Left lung (tissue), 10 donors: ENCODE results near the gene RPS6KA3. TPM values are rescaled to one million over a fixed set of nuclear protein-coding genes. Genes with fewer than 3 reads are reported as not detected.

ENCODE experiments used
- ATAC-seq: fragments of 200-7000 bp; cut with Tn5 transposase; one replicate; pipeline ENCODE4 v1.9.1; 2020; ENCODE audit warnings: moderate library complexity
- DNase-seq, 4 donors: peaks; one replicate each; pipeline ENCODE4 v3.0.0-alpha.2; 2013 to 2020
- H3K27ac ChIP-seq, 2 donors: fragments of 200-600 bp; sonication (generic) in 1 of 2; one replicate each; pipeline versions ENCODE4 v1.5.0 to v1.8.0; 2020 to 2021
- H3K27me3 ChIP-seq, 2 donors: fragments of 200-600 bp; sonication (generic) in 1 of 2; one replicate each; pipeline versions ENCODE4 v1.5.0 to v1.8.0; 2020 to 2021
- H3K36me3 ChIP-seq, 2 donors: fragments of 200-600 bp; sonication (generic) in 1 of 2; one replicate each; pipeline versions ENCODE4 v1.5.0 to v1.8.0; 2020 to 2021
- H3K4me1 ChIP-seq, 2 donors: fragments of 200-600 bp; one replicate each; pipeline ENCODE4 v1.8.0; 2021
- H3K4me3 ChIP-seq, 2 donors: fragments of 200-600 bp; sonication (generic) in 1 of 2; one replicate each; pipeline versions ENCODE4 v1.5.0 to v1.8.0; 2020 to 2021; ENCODE audit warnings: mild to moderate bottlenecking in 1 of 2
- H3K9me3 ChIP-seq, 2 donors: fragments of 200-600 bp; sonication (generic) in 1 of 2; one replicate each; pipeline versions ENCODE4 v1.5.0 to v1.8.0; 2020 to 2021
- CTCF ChIP-seq, 2 donors: fragments of 200-600 bp; sonication (generic) in 1 of 2; IDR thresholded peaks; one replicate each; pipeline versions ENCODE4 v1.5.0 to v1.8.0; 2021; ENCODE audit warnings: antibody characterized with exemption in 2 of 2
- intact Hi-C, 2 donors: fragments of 100-400 bp; cut with DNase I; formaldehyde crosslinking; loops; one replicate each; pipeline versions ENCODE4 v1.11.2 to v1.14.2; 2022
- polyA plus RNA-seq, 6 donors: library from polyadenylated mRNA; unstranded; fragments of 120-200 nt; gene quantifications; one replicate each; pipeline ENCODE4 v1.2.1, GENCODE V29; 2013; ENCODE audit not compliant: insufficient read length in 6 of 6
- total RNA-seq, 2 donors: library from RNA; stranded (reverse); fragmentation: NEBNext Ultra II Directional; extraction: Animal tissue kit (Norgen Biotek cat#: 25700); gene quantifications; one replicate each; pipeline ENCODE4 v1.2.1, GENCODE V29; 2021
- donor health status: DM: no; HTN: yes; CAD: no.
- donor health status: DM: no; HTN: no; CAD: no.

RPS6KA3 gene
- total and polyA plus RNA-seq, 8 donors = 40.2 to 73.5 (median 45.4) TPM

- Histone ChIP-seq H3K36me3 (no peaks in the 10 kb centered on the region), H3K9me3 (no peaks in the 10 kb centered on the region), H3K27ac (no peak overlapping the region), H3K4me3 (no peak overlapping the region), H3K27me3 (no peaks in the 10 kb centered on the region), H3K4me1 (peaks cover 2 to 5% of the 10 kb centered on the region in 2 donors)
- ATAC-seq = no peak
- intact Hi-C loops = no loop called here
- DNase-seq = peak in 1 of 4 donors; percentile 7
- TF ChIP-seq CTCF (IDR thresholded peaks at IDR 0.05) = no peak
These were observed 123.1 kb downstream of the RPS6KA3 start for GRCh38 chrX:20143561-20143960.

DNA sequence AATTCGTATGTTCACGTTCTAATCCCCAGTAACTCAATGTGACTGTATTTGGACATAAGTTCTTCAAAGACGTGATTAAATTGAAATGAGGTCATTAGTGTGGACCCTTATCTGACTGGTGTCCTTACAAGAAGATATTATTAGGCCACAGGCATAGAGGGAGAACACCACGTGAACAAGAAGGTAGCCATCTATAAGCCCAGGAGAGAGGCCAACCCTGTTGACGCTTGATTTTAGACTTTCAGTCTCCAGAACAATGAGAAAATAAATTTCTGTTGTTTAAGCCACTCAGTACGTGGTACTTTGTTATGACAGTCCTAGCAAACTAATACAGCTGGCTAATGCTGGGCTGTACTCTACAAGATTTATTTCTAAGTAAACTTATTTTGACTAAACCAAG, 123.6 kb downstream of the RPS6KA3 start:
- no peaks in the 10 kb centered on the region for H3K27me3 ChIP-seq
- H3K4me1 ChIP-seq = peaks cover 2 to 5% of the 10 kb centered on the region in 2 donors
- H3K36me3 ChIP-seq = peaks cover 0 to 2% of the 10 kb centered on the region in 2 donors
- no peaks in the 10 kb centered on the region for H3K9me3 ChIP-seq
- no peak overlapping the region for H3K27ac ChIP-seq
- ATAC-seq = no peak
- no peak for TF ChIP-seq CTCF (IDR thresholded peaks at IDR 0.05)
- no peak overlapping the region for H3K4me3 ChIP-seq
- intact Hi-C loops = no loop called here
- peak in 1 of 4 donors; percentile 1 for DNase-seq

GRCh38 chrX:20141281-20142220, 125.2 kb downstream of the RPS6KA3 start, which contains the start of gene EIF1AX:
Gene EIF1AX, minus strand, starts transcription at chrX:20141838. Its CDS starts 198 bp downstream, at chrX:20141640.
- intact Hi-C loops = no loop called here
- TF ChIP-seq CTCF (IDR thresholded peaks at IDR 0.05) = no peak
- H3K4me1 ChIP-seq = peaks cover 2 to 5% of the 10 kb centered on the region in 2 donors
- ATAC-seq (peak; percentile 99), DNase-seq (peak; percentile 96 to 100 (median 98))
- peak within 1 kb of the TSS; percentile 84 to 86 for H3K27ac ChIP-seq
- no peaks in the 10 kb centered on the region for H3K9me3 ChIP-seq
- H3K4me3 ChIP-seq = peak within 1 kb of the TSS; percentile 62 to 80
- peaks cover 4 to 7% of the 10 kb centered on the region in 2 donors for H3K36me3 ChIP-seq
- no peaks in the 10 kb centered on the region for H3K27me3 ChIP-seq

DNA sequence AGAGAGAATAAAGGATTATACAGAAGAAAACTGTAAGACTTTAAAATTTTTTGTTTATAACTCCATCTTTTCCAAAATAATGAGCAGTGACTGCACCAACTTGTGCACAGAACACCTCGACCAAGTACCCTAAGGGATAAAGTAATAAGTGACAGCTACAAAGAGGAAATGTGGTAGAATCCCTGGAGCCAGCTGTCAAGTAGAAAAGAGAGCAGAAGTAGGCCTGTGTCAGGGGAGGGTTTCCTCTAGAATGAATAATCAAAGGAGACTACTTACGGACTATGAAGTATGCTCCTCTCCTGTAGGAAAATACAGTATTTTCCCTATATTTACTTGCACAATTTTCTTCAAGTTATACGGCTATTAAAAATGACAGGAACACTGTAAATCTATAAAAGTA, 126.3 kb downstream of the RPS6KA3 start:
- intact Hi-C loops = no loop called here
- DNase-seq (no peak), ATAC-seq (no peak)
- Histone ChIP-seq H3K27me3 (no peaks in the 10 kb centered on the region), H3K36me3 (peaks cover 4 to 8% of the 10 kb centered on the region in 2 donors), H3K4me1 (peaks cover 2 to 5% of the 10 kb centered on the region in 2 donors), H3K9me3 (no peaks in the 10 kb centered on the region), H3K4me3 (peak overlapping the region; percentile 62 to 80), H3K27ac (no peak overlapping the region)
- no peak for TF ChIP-seq CTCF (IDR thresholded peaks at IDR 0.05)

DNA sequence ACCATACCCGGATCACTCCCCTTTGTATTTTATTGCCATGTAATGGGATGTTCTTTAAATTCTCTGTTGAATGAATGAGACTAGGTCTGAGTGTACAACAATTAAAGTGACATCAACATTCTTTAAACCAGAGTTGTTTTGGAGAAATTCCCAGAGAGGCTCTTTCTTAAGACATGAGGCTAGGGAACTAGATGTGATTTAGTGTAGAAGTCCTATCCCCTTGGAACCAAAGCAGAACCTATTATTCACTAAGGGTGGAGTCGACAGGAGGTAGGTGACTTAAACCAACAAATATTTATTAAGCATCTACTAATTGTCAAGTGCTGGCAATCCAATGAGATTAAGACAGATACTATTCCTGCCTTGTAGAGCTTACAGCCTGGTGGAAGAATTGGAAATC, 126.7 kb downstream of the RPS6KA3 start:
- ATAC-seq = no peak
- H3K4me3 ChIP-seq = peak overlapping the region in 1 of 2 donors; percentile 62
- intact Hi-C loops = no loop called here
- no peaks in the 10 kb centered on the region for H3K27me3 ChIP-seq
- no peak overlapping the region for H3K27ac ChIP-seq
- no peak for DNase-seq
- H3K4me1 ChIP-seq = peaks cover 2 to 5% of the 10 kb centered on the region in 2 donors
- no peaks in the 10 kb centered on the region for H3K9me3 ChIP-seq
- H3K36me3 ChIP-seq = peaks cover 4 to 13% of the 10 kb centered on the region in 2 donors
- no peak for TF ChIP-seq CTCF (IDR thresholded peaks at IDR 0.05)
